ENCODE measurements around the gene DEFB112. TPM values are rescaled to one million over a fixed set of nuclear protein-coding genes. Genes with fewer than 3 reads are reported as not detected.

Gene DEFB112
- total RNA-seq, 1 donor from 2014 or later: not detected

- no peaks in the 10 kb centered on the region for H3K4me1 Mint-ChIP-seq (ENCODE audit: low read depth)
- no peaks in the 10 kb centered on the region for H3K27me3 Mint-ChIP-seq (ENCODE audit: insufficient read depth)
- H3K9me3 Mint-ChIP-seq: no peaks in the 10 kb centered on the region
- no peak overlapping the region for H3K4me3 Mint-ChIP-seq
- H3K27ac Mint-ChIP-seq: no peak overlapping the region
- no peak for DNase-seq (ENCODE audit: low spot score)
- intact Hi-C loops (cut with micrococcal nuclease): no loop called here
- no peaks in the 10 kb centered on the region for H3K36me3 Mint-ChIP-seq (ENCODE audit: low read depth)
Measured at GRCh38 chr6:50062051-50062450, 12.3 kb upstream of the DEFB112 start.

- DNase-seq (ENCODE audit: low spot score): no peak
- Mint-ChIP-seq H3K4me3 (no peak overlapping the region), H3K27ac (no peak overlapping the region), H3K27me3 (ENCODE audit: insufficient read depth) (no peaks in the 10 kb centered on the region), H3K9me3 (no peaks in the 10 kb centered on the region), H3K36me3 (ENCODE audit: low read depth) (no peaks in the 10 kb centered on the region), H3K4me1 (ENCODE audit: low read depth) (no peaks in the 10 kb centered on the region)
- intact Hi-C loops (cut with micrococcal nuclease): no loop called here
Measured at GRCh38 chr6:50056242-50056641, 6.5 kb upstream of the DEFB112 start.

GRCh38 chr6:50047026-50047425, 2.7 kb downstream of the DEFB112 start:
- Mint-ChIP-seq H3K36me3 (ENCODE audit: low read depth) (no peaks in the 10 kb centered on the region), H3K4me3 (no peak overlapping the region), H3K4me1 (ENCODE audit: low read depth) (no peaks in the 10 kb centered on the region), H3K27ac (no peak overlapping the region), H3K9me3 (no peaks in the 10 kb centered on the region), H3K27me3 (ENCODE audit: insufficient read depth) (no peaks in the 10 kb centered on the region)
- DNase-seq (ENCODE audit: low spot score): no peak
- intact Hi-C loops (cut with micrococcal nuclease): no loop called here

GRCh38 chr6:50030777-50031562, 18.8 kb downstream of the DEFB112 start:
- no peak overlapping the region for H3K27ac Mint-ChIP-seq
- no peaks in the 10 kb centered on the region for H3K4me1 Mint-ChIP-seq (ENCODE audit: low read depth)
- intact Hi-C loops (cut with micrococcal nuclease): no loop called here
- H3K4me3 Mint-ChIP-seq: no peak overlapping the region
- no peak for DNase-seq (ENCODE audit: low spot score)
- H3K36me3 Mint-ChIP-seq (ENCODE audit: low read depth): no peaks in the 10 kb centered on the region
- H3K9me3 Mint-ChIP-seq: no peaks in the 10 kb centered on the region
- no peaks in the 10 kb centered on the region for H3K27me3 Mint-ChIP-seq (ENCODE audit: insufficient read depth)

GRCh38 chr6:50030350-50030749, 19.4 kb downstream of the DEFB112 start:
- no peaks in the 10 kb centered on the region for H3K27me3 Mint-ChIP-seq (ENCODE audit: insufficient read depth)
- no peaks in the 10 kb centered on the region for H3K4me1 Mint-ChIP-seq (ENCODE audit: low read depth)
- H3K36me3 Mint-ChIP-seq (ENCODE audit: low read depth): no peaks in the 10 kb centered on the region
- no peaks in the 10 kb centered on the region for H3K9me3 Mint-ChIP-seq
- no peak for DNase-seq (ENCODE audit: low spot score)
- no peak overlapping the region for H3K4me3 Mint-ChIP-seq
- intact Hi-C loops (cut with micrococcal nuclease): no loop called here
- no peak overlapping the region for H3K27ac Mint-ChIP-seq

- H3K36me3 Mint-ChIP-seq (ENCODE audit: low read depth): no peaks in the 10 kb centered on the region
- no peaks in the 10 kb centered on the region for H3K27me3 Mint-ChIP-seq (ENCODE audit: insufficient read depth)
- no peak overlapping the region for H3K4me3 Mint-ChIP-seq
- no peaks in the 10 kb centered on the region for H3K4me1 Mint-ChIP-seq (ENCODE audit: low read depth)
- H3K27ac Mint-ChIP-seq: no peak overlapping the region
- H3K9me3 Mint-ChIP-seq: no peaks in the 10 kb centered on the region
- DNase-seq (ENCODE audit: low spot score): no peak
- intact Hi-C loops (cut with micrococcal nuclease): no loop called here
Measured at GRCh38 chr6:50025258-50025657, 24.5 kb downstream of the DEFB112 start.

GRCh38 chr6:50021894-50022293, 27.8 kb downstream of the DEFB112 start, which contains the start of gene DEFB110:
TSS of gene DEFB110 (minus strand) at chr6:50021994. CDS start at chr6:50021935, 59 bp downstream.
- Mint-ChIP-seq H3K36me3 (ENCODE audit: low read depth) (no peaks in the 10 kb centered on the region), H3K4me1 (ENCODE audit: low read depth) (no peaks in the 10 kb centered on the region), H3K27ac (no peak within 1 kb of the TSS)

GRCh38 chr6:50007819-50008218, 41.9 kb downstream of the DEFB112 start:
- DNase-seq (ENCODE audit: low spot score): no peak
- Mint-ChIP-seq H3K27ac (no peak overlapping the region), H3K27me3 (ENCODE audit: insufficient read depth) (no peaks in the 10 kb centered on the region), H3K4me3 (no peak overlapping the region), H3K9me3 (no peaks in the 10 kb centered on the region), H3K36me3 (ENCODE audit: low read depth) (no peaks in the 10 kb centered on the region), H3K4me1 (ENCODE audit: low read depth) (no peaks in the 10 kb centered on the region)
- intact Hi-C loops (cut with micrococcal nuclease): no loop called here

More at GRCh38 chr6:50021894-50022293, 27.8 kb downstream of the DEFB112 start, which contains the start of gene DEFB110:
- intact Hi-C loops (cut with micrococcal nuclease): no loop called here
- DNase-seq (ENCODE audit: low spot score): no peak
- no peak within 1 kb of the TSS for H3K4me3 Mint-ChIP-seq
- H3K27me3 Mint-ChIP-seq (ENCODE audit: insufficient read depth): no peaks in the 10 kb centered on the region
- H3K9me3 Mint-ChIP-seq: no peaks in the 10 kb centered on the region

GRCh38 chr6:50003139-50003538, 46.6 kb downstream of the DEFB112 start:
- H3K4me1 Mint-ChIP-seq (ENCODE audit: low read depth): no peaks in the 10 kb centered on the region

GRCh38 chr6:49995278-49995677, 54.5 kb downstream of the DEFB112 start:
- Mint-ChIP-seq H3K9me3 (no peaks in the 10 kb centered on the region), H3K4me3 (no peak overlapping the region), H3K4me1 (ENCODE audit: low read depth) (no peaks in the 10 kb centered on the region), H3K36me3 (ENCODE audit: low read depth) (no peaks in the 10 kb centered on the region), H3K27ac (no peak overlapping the region), H3K27me3 (ENCODE audit: insufficient read depth) (no peaks in the 10 kb centered on the region)
- intact Hi-C loops (cut with micrococcal nuclease): no loop called here
- no peak for DNase-seq (ENCODE audit: low spot score)

More at GRCh38 chr6:50003139-50003538, 46.6 kb downstream of the DEFB112 start:
- H3K9me3 Mint-ChIP-seq: no peaks in the 10 kb centered on the region
- H3K27me3 Mint-ChIP-seq (ENCODE audit: insufficient read depth): no peaks in the 10 kb centered on the region
- no peak overlapping the region for H3K27ac Mint-ChIP-seq
- no peaks in the 10 kb centered on the region for H3K36me3 Mint-ChIP-seq (ENCODE audit: low read depth)
- no peak overlapping the region for H3K4me3 Mint-ChIP-seq
- no peak for DNase-seq (ENCODE audit: low spot score)
- intact Hi-C loops (cut with micrococcal nuclease): no loop called here

Other genes with a start within 250 kb of the DEFB112 start
- gene CRISP1, start 183.4 kb downstream of the DEFB112 start, total RNA-seq: not detected in 2 replicates
- not detected in 2 replicates for gene DEFB114, start 85.8 kb downstream of the DEFB112 start, total RNA-seq
- not detected in 2 replicates for gene DEFB113, start 80.3 kb downstream of the DEFB112 start, total RNA-seq
- not detected in 2 replicates for gene DEFB110, start 27.9 kb downstream of the DEFB112 start, total RNA-seq

Data from activated T-helper 1 cell treated with anti-CD3 and anti-CD28 coated beads, Interleukin-12 subunit alpha, Interleukin-12 subunit beta, Interleukin-2, Interleukin-4 antibody, amounts not matched to agents 30 ng/mL and 10 ng/mL and 1 ng/mL, durations not matched to agents 14 hours and 24 hours and 36 hours (primary cell).